HG03045 (cell line): ENCODE results near the gene NAP1L1.

ENCODE experiments used
- ATAC-seq: cut with Tn5 transposase; IDR thresholded peaks from one replicate; pipeline ENCODE4 v1.9.1; 2021; ENCODE audit warnings: mild to moderate bottlenecking, moderate library complexity; ENCODE audit not compliant: unreplicated experiment

NAP1L1 gene

GRCh38 chr12:76041406-76041805, 43.1 kb downstream of the NAP1L1 start:
- ATAC-seq = no peak

- ATAC-seq = no peak
Observed at GRCh38 chr12:76040461-76040860, 44.0 kb downstream of the NAP1L1 start.

- ATAC-seq = no peak
Observed at GRCh38 chr12:76038176-76038575, 46.3 kb downstream of the NAP1L1 start.

- ATAC-seq = peak; percentile 59
Observed at GRCh38 chr12:76037130-76038103, 47.1 kb downstream of the NAP1L1 start.

GRCh38 chr12:76035045-76035444, 49.4 kb downstream of the NAP1L1 start:
- ATAC-seq = no peak

GRCh38 chr12:76033081-76034011, 51.1 kb downstream of the NAP1L1 start:
- no peak for ATAC-seq

GRCh38 chr12:76032043-76032981, 52.2 kb downstream of the NAP1L1 start:
- ATAC-seq = peak; percentile 32

GRCh38 chr12:76031414-76032042, 53.0 kb downstream of the NAP1L1 start, which contains the start of gene PHLDA1:
TSS of gene PHLDA1 (minus strand) at chr12:76031776.
- peak; percentile 87 for ATAC-seq

GRCh38 chr12:76031081-76031413, 53.4 kb downstream of the NAP1L1 start:
- ATAC-seq = peak; percentile 11

- ATAC-seq = no peak
Observed at GRCh38 chr12:76030341-76031080, 54.0 kb downstream of the NAP1L1 start.

- no peak for ATAC-seq
Observed at GRCh38 chr12:76029982-76030340, 54.5 kb downstream of the NAP1L1 start.

- no peak for ATAC-seq
Observed at GRCh38 chr12:76028571-76029277, 55.8 kb downstream of the NAP1L1 start.

GRCh38 chr12:76026643-76027063, 57.8 kb downstream of the NAP1L1 start:
- no peak for ATAC-seq

- no peak for ATAC-seq
Observed at GRCh38 chr12:76025601-76026575, 58.6 kb downstream of the NAP1L1 start.

GRCh38 chr12:76024942-76025600, 59.4 kb downstream of the NAP1L1 start:
- no peak for ATAC-seq

- ATAC-seq = no peak
Observed at GRCh38 chr12:76024102-76024781, 60.2 kb downstream of the NAP1L1 start.
